HCEC 1CT (cell line): ENCODE data around the gene SLC9C2.
"Not testable (repeated sequence)": the region's sequence is repeated elsewhere in the genome, so short reads cannot be mapped to it uniquely, and the experiment has no call there.

Experiments
- DNase-seq: peaks from one replicate; pipeline ENCODE4 v3.0.0-alpha.2; 2017

Gene SLC9C2

GRCh38 chr1:173527151-173527826 lies 75.6 kb downstream of the SLC9C2 start:
- DNase-seq = peak; percentile 1

DNA sequence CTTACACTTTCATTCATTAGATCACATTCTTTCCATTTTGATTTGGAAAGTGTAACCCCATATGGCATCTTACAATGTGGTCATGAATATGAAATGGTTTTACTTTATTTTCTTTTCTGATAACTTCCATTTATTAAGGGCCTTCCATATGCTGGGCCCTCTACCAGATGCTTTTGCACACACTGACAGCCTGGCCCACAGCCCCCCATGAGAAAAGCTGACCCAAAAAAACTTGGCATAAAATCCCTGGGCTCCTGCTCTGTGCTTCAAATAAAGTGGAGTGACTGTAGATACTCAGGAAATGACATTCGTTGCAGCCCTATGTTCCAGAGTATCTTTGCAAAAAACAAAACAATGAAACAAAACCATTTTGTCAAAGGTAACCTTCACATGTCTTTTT lies 76.9 kb downstream of the SLC9C2 start:
- DNase-seq = no peak

- no peak for DNase-seq
Observed at GRCh38 chr1:173523329-173523728, 79.5 kb downstream of the SLC9C2 start.

- DNase-seq = no peak
Observed at GRCh38 chr1:173520799-173521198, 82.1 kb downstream of the SLC9C2 start.

GRCh38 chr1:173514503-173514902 lies 88.4 kb downstream of the SLC9C2 start:
- not testable (repeated sequence) for DNase-seq

- no peak for DNase-seq
Observed at GRCh38 chr1:173509797-173510196, 93.1 kb downstream of the SLC9C2 start.

GRCh38 chr1:173508541-173508940 lies 94.3 kb downstream of the SLC9C2 start:
- DNase-seq = peak; percentile 25

- DNase-seq = no peak
Observed at GRCh38 chr1:173507847-173508209, 95.0 kb downstream of the SLC9C2 start.

GRCh38 chr1:173507205-173507846 lies 95.5 kb downstream of the SLC9C2 start:
- DNase-seq = peak; percentile 84

DNA sequence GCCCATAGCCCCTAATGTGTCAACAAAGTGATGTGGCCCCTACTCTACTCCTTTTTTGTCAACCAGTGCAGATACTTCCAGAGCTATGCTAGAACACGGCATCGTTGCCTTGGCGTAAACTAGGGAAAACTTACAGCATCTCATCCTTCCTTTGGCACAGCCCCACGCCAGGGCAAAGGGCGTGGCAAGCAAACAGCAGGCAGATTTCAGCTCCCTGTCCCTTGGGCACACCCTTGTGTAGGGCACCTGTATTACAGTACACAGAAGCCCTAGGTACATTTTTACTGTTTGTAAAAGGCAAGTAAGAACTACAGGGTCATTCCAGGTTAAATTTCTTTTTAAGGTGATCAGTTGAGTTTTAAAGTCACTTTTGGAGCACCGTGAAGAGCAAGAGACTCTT lies 96.4 kb downstream of the SLC9C2 start:
- no peak for DNase-seq

- no peak for DNase-seq
Observed at GRCh38 chr1:173505391-173505790, 97.5 kb downstream of the SLC9C2 start.

- no peak for DNase-seq
Observed at GRCh38 chr1:173504268-173504667, 98.6 kb downstream of the SLC9C2 start.

- peak; percentile 79 for DNase-seq
Observed at GRCh38 chr1:173503391-173503790, 99.5 kb downstream of the SLC9C2 start.

- DNase-seq = no peak
Observed at GRCh38 chr1:173502104-173502503, 100.8 kb downstream of the SLC9C2 start.

- DNase-seq = no peak
Observed at GRCh38 chr1:173499729-173500128, 103.1 kb downstream of the SLC9C2 start.

- no peak for DNase-seq
Observed at GRCh38 chr1:173496757-173497320, 106.0 kb downstream of the SLC9C2 start.

DNA sequence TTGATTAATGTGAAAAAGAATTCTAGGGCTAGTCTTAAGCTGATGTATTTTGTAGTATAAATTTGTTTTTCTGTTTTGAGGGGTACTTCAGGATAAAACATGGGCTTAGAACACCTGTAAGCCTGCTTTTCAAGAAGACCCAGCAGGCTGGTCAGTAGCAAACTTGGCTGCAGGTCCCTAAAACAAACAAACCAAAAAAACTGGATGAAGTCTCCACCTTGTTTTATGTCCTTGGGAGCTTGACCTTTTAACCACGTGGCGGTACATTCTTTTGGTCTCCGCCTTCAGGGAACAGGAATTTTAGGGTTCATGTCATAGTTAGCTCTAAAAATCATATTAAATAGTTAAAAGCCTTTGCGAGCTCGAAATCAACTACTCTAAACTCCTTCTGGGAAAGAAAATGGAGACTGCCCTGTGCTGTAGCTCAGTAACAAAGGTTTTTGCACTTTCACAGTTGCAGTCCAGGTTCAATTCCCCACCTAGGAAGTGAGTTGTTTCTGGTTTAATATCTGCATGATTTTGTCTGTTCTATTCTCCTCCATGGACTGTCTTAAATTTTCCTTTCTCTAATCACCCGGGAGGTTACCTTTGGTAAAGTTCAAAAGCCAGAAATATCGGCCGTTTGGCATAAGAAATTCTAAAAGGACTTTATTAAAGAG lies 107.1 kb downstream of the SLC9C2 start:
- no peak for DNase-seq

GRCh38 chr1:173493125-173493524 lies 109.7 kb downstream of the SLC9C2 start:
- not testable (repeated sequence) for DNase-seq

DNA sequence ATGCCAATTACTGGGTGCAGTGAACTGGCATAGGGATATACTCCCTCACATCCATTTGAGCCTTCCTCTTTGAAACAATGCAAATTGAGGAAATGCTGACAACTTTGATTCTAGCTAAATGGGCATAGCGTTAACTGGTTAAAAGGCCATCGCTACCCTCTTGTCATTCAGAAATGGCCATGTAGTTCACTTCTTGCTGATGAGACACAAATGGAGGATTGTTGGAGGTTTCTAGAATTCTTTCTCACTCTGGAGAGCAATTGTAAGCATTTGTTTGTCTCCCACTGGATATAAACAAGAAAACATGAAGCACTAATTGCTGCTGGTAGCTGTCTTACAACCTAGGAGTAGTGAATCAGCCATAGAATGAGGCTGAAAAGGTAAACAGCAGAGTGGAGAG lies 111.4 kb downstream of the SLC9C2 start:
- DNase-seq = no peak

- no peak for DNase-seq
Observed at GRCh38 chr1:173489929-173490328, 112.9 kb downstream of the SLC9C2 start.

- DNase-seq = peak; percentile 9
Observed at GRCh38 chr1:173489149-173489600, 113.7 kb downstream of the SLC9C2 start.

GRCh38 chr1:173488001-173488400 lies 114.9 kb downstream of the SLC9C2 start:
- no peak for DNase-seq

- DNase-seq = no peak
Observed at GRCh38 chr1:173485401-173485800, 117.5 kb downstream of the SLC9C2 start.

DNA sequence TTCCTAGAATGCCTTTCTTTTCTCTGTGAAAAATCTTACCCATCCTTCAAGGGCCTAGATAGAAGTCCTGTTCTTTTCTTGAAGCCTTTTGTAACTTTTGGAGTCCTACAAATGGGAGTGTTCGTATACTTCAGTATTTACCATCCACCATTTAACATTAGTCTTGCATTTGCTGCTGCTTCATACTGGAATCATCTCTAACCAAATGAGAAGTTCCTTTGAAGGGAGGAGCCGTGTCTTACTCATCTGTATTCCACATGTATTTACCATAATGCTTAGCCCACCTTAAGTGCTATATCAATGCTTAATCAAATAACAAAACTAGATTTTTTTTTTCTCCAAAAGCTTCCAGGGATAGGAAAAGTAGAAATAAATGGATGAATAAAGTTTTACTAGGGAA lies 118.6 kb downstream of the SLC9C2 start:
- no peak for DNase-seq
